PC-9 (cell line): ENCODE data around the gene C1orf122. TPM values are rescaled to one million over a fixed set of nuclear protein-coding genes. Genes with fewer than 3 reads are reported as not detected.

Experiments
- Bru-seq: library from RNA; stranded (reverse); fragments of 400-500 nt; gene quantifications from one replicate; lab custom pipeline; 2021; lab: Mats Ljungman, UMichigan
- BruChase-seq, 2 experiments: library from RNA; stranded (reverse); fragments of 400-500 nt; gene quantifications; one replicate each; lab custom pipeline; 2021; lab: Mats Ljungman, UMichigan
- BruUV-seq: library from RNA; stranded (reverse); fragments of 400-500 nt; replicated peaks from 2 replicates; lab custom pipeline; 2021; lab: Mats Ljungman, UMichigan
- CTCF ChIA-PET: fragments of 300-600 bp; sonication (Branson Sonifier 250); formaldehyde crosslinking; loops from one replicate; lab custom pipeline; 2022; ENCODE audit warnings: antibody characterized with exemption; lab: Charles Lee
- POLR2A ChIA-PET: fragments of 300-600 bp; sonication (Branson Sonifier 250); formaldehyde crosslinking; loops from one replicate; lab custom pipeline; 2022; ENCODE audit warnings: antibody characterized with exemption; ENCODE audit not compliant: unreplicated experiment; lab: Charles Lee
- DNase-seq, 2 experiments: peaks; one replicate each; pipeline versions ENCODE4 v3.0.0 to v3.0.0-alpha.2; 2015 to 2022; ENCODE audit warnings: mixed read lengths in 1 of 2
- H2AFZ ChIP-seq: fragments of 200-600 bp; sonication (generic); 2 replicates; pipeline ENCODE4 v1.8.1; 2017; ENCODE audit warnings: antibody characterized with exemption
- H3F3A ChIP-seq: fragments of 200-600 bp; sonication (generic); 2 replicates; pipeline ENCODE4 v1.8.1; 2017; ENCODE audit warnings: antibody characterized with exemption, mild to moderate bottlenecking, low read depth; ENCODE audit not compliant: insufficient read depth
- H3K27ac ChIP-seq: fragments of 200-600 bp; sonication (generic); 2 replicates; pipeline ENCODE4 v1.6.1; 2016; ENCODE audit warnings: mixed run types
- H3K27me3 ChIP-seq: fragments of 200-600 bp; sonication (generic); 2 replicates; pipeline ENCODE4 v1.6.1; 2016; ENCODE audit warnings: low read depth, mixed run types; ENCODE audit not compliant: insufficient read depth
- H3K36me3 ChIP-seq: fragments of 200-600 bp; sonication (generic); 2 replicates; pipeline ENCODE4 v1.6.1; 2016; ENCODE audit warnings: low read depth, mixed run types
- H3K4me1 ChIP-seq: fragments of 200-600 bp; sonication (generic); replicated peaks from 2 replicates; pipeline ENCODE4 v1.6.1; 2016; ENCODE audit warnings: mixed run types; ENCODE audit not compliant: insufficient read depth
- H3K4me2 ChIP-seq: fragments of 200-600 bp; sonication (generic); 2 replicates; pipeline ENCODE4 v1.6.1; 2017; ENCODE audit warnings: mixed run types
- H3K4me3 ChIP-seq: fragments of 200-600 bp; sonication (generic); 2 replicates; pipeline ENCODE4 v1.6.1; 2016; ENCODE audit warnings: mixed run types
- H3K79me2 ChIP-seq: fragments of 200-600 bp; sonication (generic); 2 replicates; pipeline ENCODE4 v1.6.1; 2017; ENCODE audit warnings: low read depth, mixed run types
- H3K9me2 ChIP-seq: fragments of 200-600 bp; sonication (generic); 2 replicates; pipeline ENCODE4 v1.8.1; 2017; ENCODE audit warnings: mild to moderate bottlenecking; ENCODE audit not compliant: insufficient read depth
- H3K9me3 ChIP-seq: fragments of 200-600 bp; sonication (generic); 2 replicates; pipeline ENCODE4 v1.8.1; 2016; ENCODE audit warnings: low read depth; ENCODE audit not compliant: insufficient read depth
- H4K20me1 ChIP-seq: fragments of 200-600 bp; sonication (generic); 2 replicates; pipeline ENCODE4 v1.8.1; 2017; ENCODE audit not compliant: insufficient read depth
- EZH2 ChIP-seq: fragments of 200-600 bp; sonication (generic); IDR thresholded peaks from 2 replicates; pipeline ENCODE4 v1.8.0; 2017; ENCODE audit warnings: antibody characterized with exemption, low read depth
- intact Hi-C: fragments of 100-400 bp; cut with micrococcal nuclease; formaldehyde crosslinking; loops from one replicate; pipeline ENCODE4 v1.10.0; 2022; ENCODE audit not compliant: unreplicated experiment
- long read RNA-seq: library from polyadenylated mRNA; stranded (forward); transcript quantifications from one replicate; pipeline ENCODE4 v2.0.0, GENCODE V29; 2022
- total RNA-seq: library from RNA; stranded (reverse); gene quantifications from 2 replicates; pipeline ENCODE4 v1.2.3, GENCODE V29; 2021
- TF ChIP-seq, protein P1 (sequence below): fragments of 200-600 bp; sonication (generic); conservative IDR thresholded peaks from 2 replicates; pipeline ENCODE4 v1.6.1; 2017; ENCODE audit warnings: mixed run types, antibody characterized with exemption, mild to moderate bottlenecking, moderate library complexity

C1orf122 gene
- 51.8 and 75.8 TPM in 2 replicates for total RNA-seq
- percentile 67 among the genes with signal in this experiment for Bru-seq, nascent RNA
- percentile 64 among the genes with signal in this experiment for BruChase-seq, experiment 1, labeled RNA remaining after a 2-hour chase
- percentile 93 among the genes with signal in this experiment for BruChase-seq, experiment 2, labeled RNA remaining after a 6-hour chase
- long read RNA-seq, transcript C1orf122-204 (3 exons, 1,234 nt), result major isoform, 104 of 147 reads
- long read RNA-seq, transcript C1orf122-202 (2 exons, 2,229 nt), result minor isoform, 20 of 147 reads
- long read RNA-seq, partial matches to known transcripts, result 12 of 147 reads
- long read RNA-seq, other reads (novel, unspliced or antisense), result 7 of 147 reads

DNA sequence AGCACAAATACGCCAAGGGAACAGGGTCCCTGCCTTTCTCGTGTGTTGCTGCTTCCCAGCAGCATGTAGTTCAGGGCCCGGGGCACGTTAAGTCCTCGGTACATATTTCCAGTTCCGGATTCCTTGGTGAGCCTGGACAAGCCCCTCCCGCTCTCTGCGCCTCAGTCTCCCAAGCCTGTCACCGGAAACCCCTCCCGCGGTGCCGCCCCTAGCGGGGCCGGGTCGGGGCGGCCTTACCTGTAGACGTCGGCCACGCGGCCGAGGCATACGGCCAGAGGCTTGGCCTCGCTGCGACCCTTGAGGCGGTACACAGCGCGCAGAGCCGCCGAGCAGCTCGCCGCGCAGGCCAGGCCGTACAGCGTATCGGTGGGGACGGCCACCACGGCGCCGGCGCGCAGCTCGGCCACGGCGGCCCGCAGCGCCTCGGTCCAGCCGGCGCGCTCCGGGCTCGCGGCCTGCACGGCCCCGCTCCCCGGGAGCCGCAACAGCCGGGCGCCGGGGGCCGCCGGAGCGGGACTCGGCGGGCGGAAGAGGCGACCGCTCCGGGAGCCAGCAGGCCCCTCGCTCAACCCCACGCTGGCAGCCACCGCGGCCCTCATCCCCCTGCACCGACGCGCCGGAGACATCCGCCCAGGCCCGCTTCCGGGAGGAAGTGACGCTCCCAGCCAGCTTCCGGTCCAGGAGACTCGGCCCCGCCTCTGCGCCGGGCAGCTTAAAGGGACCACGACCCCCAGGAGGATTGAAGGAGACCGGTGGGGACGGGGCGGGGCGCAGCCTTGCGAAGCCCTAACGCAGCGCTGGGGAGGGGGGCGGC lies at the start of gene C1orf122, which contains the start of gene YRDC:
C1orf122 (plus strand) TSS at position 236 of the 814 bp plus-strand sequence. CDS start 615 bp downstream, outside the sequence.
YRDC (minus strand) TSS at position 654 of the 814 bp plus-strand sequence; CDS start at position 626, 28 bp downstream.
- H4K20me1 ChIP-seq, result peaks cover 46% of the 10 kb centered on the region
- H2AFZ ChIP-seq, result peak within 1 kb of the TSS; percentile 70
- peak within 1 kb of the TSS; percentile 63 for H3K27ac ChIP-seq
- peaks cover 47% of the 10 kb centered on the region for H3K36me3 ChIP-seq
- intact Hi-C loops, result loop anchor here (1.0 to 5.0 kb wide), 4 partner anchors 53 to 335 kb away; partner anchors contain the start of genes CDCA8 and ZC3H12A
- H3K4me2 ChIP-seq, result peak within 1 kb of the TSS; percentile 96
- no TSS peak for BruUV-seq
- peak within 1 kb of the TSS; percentile 71 for H3K4me3 ChIP-seq
- H3F3A ChIP-seq, result peaks cover 61% of the 10 kb centered on the region
- no peaks in the 10 kb centered on the region for H3K9me3 ChIP-seq
- ChIA-PET POLR2A (interaction anchor here (0.6 to 1.1 kb wide), 11 partner anchors 10 to 1358 kb away, joined by 3 to 31 read pairs (median 5); partner anchors contain the start of genes CDCA8 and OSCP1), CTCF (interaction anchor here (0.6 to 1.9 kb wide), 8 partner anchors 14 to 1466 kb away, joined by 3 to 8 read pairs (median 5); partner anchors contain the start of gene MTF1)
- H3K79me2 ChIP-seq, result peaks cover 58% of the 10 kb centered on the region
- no peak for TF ChIP-seq EZH2
- TF ChIP-seq, protein P1, sequence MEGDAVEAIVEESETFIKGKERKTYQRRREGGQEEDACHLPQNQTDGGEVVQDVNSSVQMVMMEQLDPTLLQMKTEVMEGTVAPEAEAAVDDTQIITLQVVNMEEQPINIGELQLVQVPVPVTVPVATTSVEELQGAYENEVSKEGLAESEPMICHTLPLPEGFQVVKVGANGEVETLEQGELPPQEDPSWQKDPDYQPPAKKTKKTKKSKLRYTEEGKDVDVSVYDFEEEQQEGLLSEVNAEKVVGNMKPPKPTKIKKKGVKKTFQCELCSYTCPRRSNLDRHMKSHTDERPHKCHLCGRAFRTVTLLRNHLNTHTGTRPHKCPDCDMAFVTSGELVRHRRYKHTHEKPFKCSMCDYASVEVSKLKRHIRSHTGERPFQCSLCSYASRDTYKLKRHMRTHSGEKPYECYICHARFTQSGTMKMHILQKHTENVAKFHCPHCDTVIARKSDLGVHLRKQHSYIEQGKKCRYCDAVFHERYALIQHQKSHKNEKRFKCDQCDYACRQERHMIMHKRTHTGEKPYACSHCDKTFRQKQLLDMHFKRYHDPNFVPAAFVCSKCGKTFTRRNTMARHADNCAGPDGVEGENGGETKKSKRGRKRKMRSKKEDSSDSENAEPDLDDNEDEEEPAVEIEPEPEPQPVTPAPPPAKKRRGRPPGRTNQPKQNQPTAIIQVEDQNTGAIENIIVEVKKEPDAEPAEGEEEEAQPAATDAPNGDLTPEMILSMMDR, result no peak
- DNase-seq, result peak; percentile 86 to 95
- no peaks in the 10 kb centered on the region for H3K9me2 ChIP-seq
- peaks cover 20% of the 10 kb centered on the region for H3K4me1 ChIP-seq
- H3K27me3 ChIP-seq, result no peaks in the 10 kb centered on the region

DNA sequence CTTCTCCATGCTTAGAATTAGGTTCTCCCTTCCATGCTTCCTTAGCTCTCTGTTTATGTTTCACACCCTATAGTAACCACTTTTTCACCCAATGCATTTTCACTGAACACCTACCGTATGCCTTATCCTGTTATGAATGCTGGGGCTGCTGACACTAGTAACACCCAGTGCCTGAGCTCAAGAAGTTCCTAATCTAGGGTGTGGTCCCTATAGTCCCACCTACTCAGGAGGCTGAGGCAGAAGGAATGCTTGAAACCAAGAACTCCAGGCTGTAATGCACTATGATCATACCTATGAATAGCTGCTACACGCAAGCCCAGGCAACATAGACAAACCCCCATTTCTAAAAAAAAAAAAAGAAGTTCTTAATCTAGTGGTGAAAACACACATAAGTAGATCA lies 48.1 kb upstream of the C1orf122 start:
- H2AFZ ChIP-seq, result no peak overlapping the region
- TF ChIP-seq, protein P1, result no peak
- no peak for TF ChIP-seq EZH2
- no peaks in the 10 kb centered on the region for H3K9me3 ChIP-seq
- POLR2A ChIA-PET, result no interaction called here
- peaks cover 6% of the 10 kb centered on the region; the same call in 1 of the 2 replicates for H3F3A ChIP-seq
- no peak overlapping the region for H3K4me3 ChIP-seq
- H3K27ac ChIP-seq, result no peak overlapping the region
- peaks cover 62% of the 10 kb centered on the region for H3K27me3 ChIP-seq
- H3K36me3 ChIP-seq, result no peaks in the 10 kb centered on the region
- H4K20me1 ChIP-seq, result no peaks in the 10 kb centered on the region
- no peak for DNase-seq
- BruUV-seq, result no TSS peak
- CTCF ChIA-PET, result interaction anchor here (0.7 kb wide), 1 partner anchor 1880 kb away, joined by 6 read pairs; the partner anchor contains the start of gene HEYL
- H3K9me2 ChIP-seq, result no peaks in the 10 kb centered on the region
- intact Hi-C loops, result loop anchor here (10.0 kb wide), 1 partner anchor 65 kb away; the partner anchor contains the start of gene CDCA8
- H3K79me2 ChIP-seq, result no peaks in the 10 kb centered on the region
- no peaks in the 10 kb centered on the region for H3K4me1 ChIP-seq
- H3K4me2 ChIP-seq, result no peak overlapping the region
